ENCODE data around the gene ZNF382. TPM values are rescaled to one million over a fixed set of nuclear protein-coding genes. Genes with fewer than 3 reads are reported as not detected.

Gene ZNF382
- total and polyA plus RNA-seq, 2 donors (not counting 3 experiments of a cell fraction or from before 2014, with no cell fraction given): 1.4 to 4.3 TPM

DNA sequence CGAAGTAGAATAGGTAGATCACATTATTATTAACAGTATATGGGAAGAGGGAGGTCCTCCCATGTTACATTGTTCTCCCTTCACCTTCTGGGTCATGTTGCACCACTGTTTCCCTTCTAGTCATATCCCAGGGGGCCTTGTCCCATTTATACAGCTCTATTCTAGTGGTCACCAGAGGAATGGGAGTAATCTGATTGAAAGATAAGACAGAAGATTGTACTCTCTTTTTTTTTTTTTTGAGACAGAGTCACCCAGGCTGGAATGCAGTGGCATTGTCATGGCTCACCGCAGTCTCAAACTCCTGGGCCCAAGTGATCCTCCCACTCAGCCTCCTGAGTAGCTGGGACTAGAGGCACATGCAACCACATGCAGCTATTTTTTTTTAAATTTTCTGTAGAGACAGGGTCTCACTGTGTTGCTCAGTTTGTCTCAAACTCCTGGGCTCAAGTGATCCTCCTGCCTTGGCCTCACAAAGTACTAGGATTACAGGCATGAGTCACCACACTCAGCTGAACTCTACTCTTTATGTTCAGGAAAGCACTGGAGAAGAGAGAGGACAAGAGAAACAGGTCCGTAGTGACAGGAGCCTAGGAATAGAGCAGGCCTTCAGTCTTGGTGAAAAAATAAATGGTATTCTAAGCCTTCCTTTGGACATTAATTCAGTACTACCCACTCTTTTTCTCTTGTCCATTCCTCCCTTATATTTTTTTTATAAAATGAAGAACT is 27.7 kb upstream of the ZNF382 start:
- H3K27ac ChIP-seq (ENCODE audit: insufficient read depth, low read depth, low read length): no peak overlapping the region
- DNase-seq (ENCODE audit: low read depth, low spot score): no peak
- H3K36me3 ChIP-seq (ENCODE audit: control insufficient read depth in 2 of 2, extremely low read depth in 1 of 2, insufficient read depth in 2 of 2, low read length in 2 of 2): peaks cover 4 to 8% of the 10 kb centered on the region in 2 experiments
- H3K4me3 ChIP-seq (replicated peaks in 1 of 3; ENCODE audit: insufficient read depth in 1 of 3, low read depth in 1 of 3, low read length in 3 of 3): no peak overlapping the region
- H3K79me2 ChIP-seq (ENCODE audit: control insufficient read depth, insufficient read depth, low read length): peaks cover 8% of the 10 kb centered on the region
- intact Hi-C loops (cut with micrococcal nuclease): no loop called here
- no peaks in the 10 kb centered on the region for H4K20me1 ChIP-seq (replicated peaks; ENCODE audit: control insufficient read depth, extremely low read depth, insufficient read depth, low read length)
- H3K9me1 ChIP-seq (replicated peaks; ENCODE audit: control insufficient read depth, extremely low read depth, insufficient read depth, low read length): no peaks in the 10 kb centered on the region
- ChIA-PET POLR2A (no interaction called here), CTCF (no interaction called here)
- no peak overlapping the region for H2AFZ ChIP-seq (ENCODE audit: low read depth, low read length)
- H3K9me3 ChIP-seq (replicated peaks; ENCODE audit: control insufficient read depth, insufficient read depth, low read length): no peaks in the 10 kb centered on the region
- dilution Hi-C loops (cut with MboI; ENCODE audit: extremely low pct_ligation_motif_present, low sequenced_read_pairs): no loop called here
- FAIRE-seq: no peak
- BruUV-seq (replicated peaks): no TSS peak
- TF ChIP-seq, protein P1, sequence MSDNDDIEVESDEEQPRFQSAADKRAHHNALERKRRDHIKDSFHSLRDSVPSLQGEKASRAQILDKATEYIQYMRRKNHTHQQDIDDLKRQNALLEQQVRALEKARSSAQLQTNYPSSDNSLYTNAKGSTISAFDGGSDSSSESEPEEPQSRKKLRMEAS (IDR thresholded peaks at IDR 0.05; ENCODE audit: insufficient read depth, insufficient read length): no peak
- no peak for TF ChIP-seq GATA2 (IDR thresholded peaks at IDR 0.05; ENCODE audit: insufficient read depth, insufficient read length, low read depth, low read length)
- TF ChIP-seq MYC (IDR thresholded peaks at IDR 0.05; ENCODE audit: low read depth, low read length): no peak
- TF ChIP-seq, protein P2, sequence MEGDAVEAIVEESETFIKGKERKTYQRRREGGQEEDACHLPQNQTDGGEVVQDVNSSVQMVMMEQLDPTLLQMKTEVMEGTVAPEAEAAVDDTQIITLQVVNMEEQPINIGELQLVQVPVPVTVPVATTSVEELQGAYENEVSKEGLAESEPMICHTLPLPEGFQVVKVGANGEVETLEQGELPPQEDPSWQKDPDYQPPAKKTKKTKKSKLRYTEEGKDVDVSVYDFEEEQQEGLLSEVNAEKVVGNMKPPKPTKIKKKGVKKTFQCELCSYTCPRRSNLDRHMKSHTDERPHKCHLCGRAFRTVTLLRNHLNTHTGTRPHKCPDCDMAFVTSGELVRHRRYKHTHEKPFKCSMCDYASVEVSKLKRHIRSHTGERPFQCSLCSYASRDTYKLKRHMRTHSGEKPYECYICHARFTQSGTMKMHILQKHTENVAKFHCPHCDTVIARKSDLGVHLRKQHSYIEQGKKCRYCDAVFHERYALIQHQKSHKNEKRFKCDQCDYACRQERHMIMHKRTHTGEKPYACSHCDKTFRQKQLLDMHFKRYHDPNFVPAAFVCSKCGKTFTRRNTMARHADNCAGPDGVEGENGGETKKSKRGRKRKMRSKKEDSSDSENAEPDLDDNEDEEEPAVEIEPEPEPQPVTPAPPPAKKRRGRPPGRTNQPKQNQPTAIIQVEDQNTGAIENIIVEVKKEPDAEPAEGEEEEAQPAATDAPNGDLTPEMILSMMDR (IDR thresholded peaks at IDR 0.05; ENCODE audit: extremely low read depth in 1 of 2, insufficient read depth in 1 of 2, low read depth in 1 of 2, low read length in 2 of 2): no peak
- TF ChIP-seq JUN (IDR thresholded peaks at IDR 0.05; ENCODE audit: borderline replicate concordance, insufficient read depth, insufficient read length, low read depth): no peak
- TF ChIP-seq POLR2AphosphoS5 (IDR thresholded peaks at IDR 0.05; ENCODE audit: insufficient read depth, low read depth, low read length): no peak
- TF ChIP-seq POLR2A (IDR thresholded peaks at IDR 0.05; ENCODE audit: low read depth, low read length): no peak
- no peak for TF ChIP-seq FOS (IDR thresholded peaks at IDR 0.05; ENCODE audit: borderline replicate concordance, insufficient read depth, low read length)
- no peak for TF ChIP-seq EZH2 (IDR thresholded peaks at IDR 0.05; ENCODE audit: borderline replicate concordance, low read depth, low read length, severe bottlenecking)
- peaks cover 4% of the 10 kb centered on the region for H3K4me1 ChIP-seq (ENCODE audit: control insufficient read depth, extremely low read depth, insufficient read depth, low read length)
- no peak overlapping the region for H3K9ac ChIP-seq (replicated peaks; ENCODE audit: extremely low read depth, insufficient read depth, low read length)
- H3K27me3 ChIP-seq (ENCODE audit: control insufficient read depth in 2 of 2, insufficient read depth in 2 of 2, low read length in 2 of 2): no peaks in the 10 kb centered on the region
- no peak overlapping the region for H3K4me2 ChIP-seq (ENCODE audit: insufficient read depth, low read length)
